GM12892 (cell line): ENCODE measurements around the gene PAFAH2. TPM values are rescaled to one million over a fixed set of nuclear protein-coding genes. Genes with fewer than 3 reads are reported as not detected.

Source experiments
- DNase-seq: peaks from one replicate; pipeline ENCODE4 v3.0.0; 2011; ENCODE audit not compliant: insufficient read length
- FAIRE-seq: peaks from 2 replicates; lab custom pipeline; 2011; peaks lifted over from hg19 to GRCh38; lab: Jason Lieb, UNC
- POLR2A ChIP-seq: IDR thresholded peaks from 2 replicates; pipeline ENCODE4 v1.6.1; 2011; ENCODE audit warnings: low read depth, low read length, control low read depth
- POLR2AphosphoS5 ChIP-seq: IDR thresholded peaks from 2 replicates; pipeline ENCODE4 v1.6.1; 2011; ENCODE audit warnings: low read depth, low read length, control low read depth
- TAF1 ChIP-seq: IDR thresholded peaks from 2 replicates; pipeline ENCODE4 v1.6.1; 2011; ENCODE audit warnings: low read depth, mild to moderate bottlenecking, control low read depth, low read length, borderline replicate concordance
- polyA plus RNA-seq: library from polyadenylated mRNA; unstranded; fragments of >200 nt; gene quantifications from one replicate; pipeline ENCODE4 v1.2.1, GENCODE V29; 2012; ENCODE audit warnings: missing spikeins, inconsistent platforms; ENCODE audit not compliant: missing spikeins

The PAFAH2 gene
- 6.3 TPM for polyA plus RNA-seq

GRCh38 chr1:25997828-25998761 is at the start of gene PAFAH2:
Gene PAFAH2, minus strand, starts transcription at chr1:25998063. Its CDS starts 7,247 bp downstream, at chr1:25990816.
- DNase-seq = peak; percentile 83
- FAIRE-seq = peak; percentile 98
- TF ChIP-seq POLR2A = no peak; the same call in 1 of the 2 replicates
- TF ChIP-seq TAF1 = peak; percentile 74; the same call in 1 of the 2 replicates
- TF ChIP-seq POLR2AphosphoS5 = no peak

GRCh38 chr1:26047278-26047874 is 49.5 kb upstream of the PAFAH2 start:
- TF ChIP-seq TAF1 (no peak), POLR2A (no peak), POLR2AphosphoS5 (no peak)
- FAIRE-seq (no peak), DNase-seq (no peak)

DNA sequence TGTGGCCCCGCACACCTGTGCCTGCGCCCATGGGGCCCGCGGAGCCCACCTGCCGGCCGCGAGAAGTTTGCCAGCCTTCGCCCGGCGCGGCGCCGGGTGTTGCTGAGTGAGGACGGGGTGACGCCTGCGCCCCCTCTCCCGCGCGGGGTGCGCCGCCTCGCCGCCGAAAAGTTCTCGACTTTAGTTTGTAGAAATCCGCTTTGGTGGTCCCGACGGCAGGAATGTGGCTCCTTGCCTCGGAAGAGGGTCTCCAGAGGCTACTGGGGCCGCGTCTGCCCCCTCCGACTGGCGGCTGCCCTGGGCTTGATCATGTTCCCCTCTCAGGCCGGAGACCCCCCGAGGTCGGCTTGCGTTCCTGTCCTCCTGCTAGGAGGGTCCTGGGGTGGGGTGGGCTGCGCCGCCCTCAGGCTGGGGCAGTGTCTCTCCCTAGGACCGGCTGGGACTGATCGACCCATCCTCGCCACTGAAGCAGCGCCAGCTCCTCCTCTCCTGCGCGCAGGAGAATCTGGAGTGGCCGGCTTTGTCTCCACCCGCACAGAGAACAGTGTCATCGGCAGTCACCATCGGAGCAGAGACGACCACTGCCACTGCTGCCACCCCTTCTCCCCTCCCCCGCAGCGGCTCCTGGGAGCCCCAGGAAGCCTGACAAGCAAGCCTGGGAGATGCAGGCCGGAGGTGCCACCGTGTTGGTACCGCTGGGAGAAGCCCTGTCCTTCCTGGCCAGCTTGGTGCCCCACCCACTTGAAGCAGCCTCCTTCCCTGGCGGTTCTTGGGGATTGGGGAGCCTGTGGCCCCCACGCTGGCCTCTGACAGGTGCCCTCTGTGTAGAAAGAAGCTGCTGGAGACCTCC is 48.6 kb upstream of the PAFAH2 start:
- TF ChIP-seq POLR2A (no peak), POLR2AphosphoS5 (no peak), TAF1 (no peak)
- FAIRE-seq = no peak

DNA sequence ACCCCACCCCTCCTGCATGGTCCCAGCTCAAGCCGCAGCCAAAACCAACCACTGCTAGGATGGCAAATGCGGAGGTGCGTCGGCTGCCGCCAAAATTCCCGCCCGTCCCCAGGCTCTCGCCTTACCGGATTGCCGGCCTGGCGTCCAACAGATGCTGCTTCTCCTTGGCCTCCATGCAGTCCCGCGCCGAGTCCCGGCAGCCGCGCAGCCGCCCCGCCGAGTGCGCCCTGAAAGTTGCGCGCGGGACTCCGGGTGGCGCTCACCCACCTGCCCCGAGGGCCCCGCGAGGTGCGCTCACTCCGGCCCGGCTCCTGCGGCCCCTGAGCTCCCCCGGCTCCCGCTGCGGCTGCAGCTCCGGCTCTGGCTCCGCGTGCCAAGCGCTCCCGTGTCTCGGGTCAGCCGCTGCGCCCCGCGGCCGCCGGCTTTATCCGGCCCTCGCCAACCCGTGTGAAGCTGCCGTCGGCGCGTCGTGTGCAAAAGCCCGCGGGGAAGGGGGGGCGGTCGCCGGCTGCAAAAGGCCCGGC is 47.9 kb upstream of the PAFAH2 start, which contains the start of gene SLC30A2:
TSS of gene SLC30A2 (minus strand) at position 397 of the 524 bp plus-strand sequence. CDS start at position 175, 222 bp downstream.
- FAIRE-seq = no peak
- TF ChIP-seq POLR2A (no peak), POLR2AphosphoS5 (no peak), TAF1 (no peak)
- no peak for DNase-seq

More for the DNA sequence above, 48.6 kb upstream of the PAFAH2 start:
- DNase-seq = no peak

DNA sequence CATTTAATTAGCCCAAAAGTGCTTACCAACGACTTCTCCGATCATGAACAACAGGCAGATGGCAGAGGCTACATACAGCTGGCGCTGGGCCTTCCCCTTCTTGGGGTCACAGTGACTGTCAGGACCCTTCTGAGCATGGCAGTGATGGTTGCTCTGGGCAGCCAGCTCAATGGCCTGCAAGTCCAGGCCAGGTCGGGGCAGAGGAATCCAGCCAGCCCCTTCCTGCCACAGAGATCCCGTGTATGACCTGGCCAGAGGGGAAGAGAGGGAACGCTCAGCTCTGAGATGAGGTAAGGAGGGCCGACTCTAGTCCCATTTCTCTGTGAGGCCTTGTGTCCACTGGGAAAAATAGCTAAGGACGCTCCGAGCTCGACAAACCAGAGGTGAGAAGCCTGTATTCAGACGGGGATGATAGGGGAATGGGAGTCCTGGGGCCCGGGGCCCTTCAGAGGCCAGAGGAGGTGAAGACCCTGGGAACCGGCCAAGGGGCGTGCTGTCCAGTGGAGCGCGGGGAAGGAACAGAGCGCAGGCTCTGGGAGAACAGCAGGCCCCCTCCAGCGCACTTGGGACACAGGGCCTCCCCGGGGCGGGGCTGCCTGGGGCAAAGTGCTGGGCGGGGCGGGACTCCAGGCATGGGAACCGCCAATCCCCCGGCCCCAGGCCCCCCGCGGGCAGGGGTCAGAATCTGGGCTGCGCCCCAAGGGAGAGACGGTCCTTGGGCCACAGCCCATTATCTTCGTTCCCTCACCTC is 47.3 kb upstream of the PAFAH2 start:
- no peak for FAIRE-seq
- DNase-seq = no peak
- TF ChIP-seq POLR2AphosphoS5 (no peak), POLR2A (no peak), TAF1 (no peak)

- no peak for TF ChIP-seq POLR2A
- TF ChIP-seq POLR2AphosphoS5 = no peak
- no peak for TF ChIP-seq TAF1
- FAIRE-seq (no peak), DNase-seq (no peak)
Observed at GRCh38 chr1:26044414-26044813, 46.6 kb upstream of the PAFAH2 start.

DNA sequence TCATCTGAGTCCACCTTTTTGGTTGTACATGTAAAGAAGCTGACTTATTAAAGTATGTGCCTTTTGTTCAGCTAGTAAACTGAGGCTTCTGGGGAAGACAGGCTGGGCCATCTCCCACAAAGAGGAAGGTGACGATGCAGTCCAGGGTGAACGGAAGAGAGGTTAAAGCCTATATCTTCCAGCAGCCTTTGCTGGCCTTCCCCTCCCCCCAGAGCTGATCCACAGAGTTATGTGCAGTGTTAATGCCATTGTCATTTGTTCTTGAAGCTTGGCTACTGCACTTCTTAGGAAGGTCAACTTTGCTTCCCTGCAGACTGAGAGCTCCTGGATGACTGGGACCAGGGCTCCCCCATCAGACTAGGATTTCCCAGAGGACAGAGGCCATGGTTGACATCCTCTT is 45.9 kb upstream of the PAFAH2 start:
- DNase-seq (no peak), FAIRE-seq (no peak)
- TF ChIP-seq POLR2A (no peak), POLR2AphosphoS5 (no peak), TAF1 (no peak)

GRCh38 chr1:26041978-26042377 is 44.1 kb upstream of the PAFAH2 start:
- FAIRE-seq (no peak), DNase-seq (no peak)
- no peak for TF ChIP-seq TAF1
- no peak for TF ChIP-seq POLR2AphosphoS5

GRCh38 chr1:26041401-26041800 is 43.5 kb upstream of the PAFAH2 start:
- DNase-seq (no peak), FAIRE-seq (no peak)
- no peak for TF ChIP-seq POLR2A
- TF ChIP-seq TAF1 = no peak
- no peak for TF ChIP-seq POLR2AphosphoS5

DNA sequence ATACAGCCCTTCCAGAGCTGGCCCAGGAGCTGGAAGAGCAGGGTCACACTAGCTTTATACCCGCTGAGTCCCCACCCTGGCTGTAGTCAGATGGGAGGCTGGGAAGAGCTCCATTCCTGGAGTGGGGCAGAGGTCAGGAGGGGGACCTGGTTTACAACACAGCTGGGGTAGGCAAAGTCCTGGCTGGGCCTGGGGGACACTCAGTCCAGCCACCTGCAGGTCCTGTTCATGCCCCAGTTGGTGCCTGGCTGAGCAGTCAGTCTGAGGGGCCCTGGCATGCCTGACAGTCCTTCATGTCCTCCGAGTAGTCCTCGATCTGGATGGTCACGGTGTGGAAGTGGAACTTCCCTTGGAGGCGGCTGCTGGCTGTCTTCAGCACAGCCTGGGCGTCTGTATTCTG is 41.0 kb upstream of the PAFAH2 start:
- TF ChIP-seq POLR2AphosphoS5 = no peak
- TF ChIP-seq POLR2A = no peak
- TF ChIP-seq TAF1 = no peak
- DNase-seq (no peak), FAIRE-seq (no peak)

- DNase-seq = no peak
- FAIRE-seq = no peak
Observed at GRCh38 chr1:26038477-26038876, 40.6 kb upstream of the PAFAH2 start.

More at GRCh38 chr1:26038477-26038876, 40.6 kb upstream of the PAFAH2 start:
- TF ChIP-seq POLR2AphosphoS5 (no peak), POLR2A (no peak), TAF1 (no peak)
